Skeletal muscle tissue (tissue), 4 donors: Measurements from ENCODE around the gene KIF24. TPM values are rescaled to one million over a fixed set of nuclear protein-coding genes. Genes with fewer than 3 reads are reported as not detected.
"Not testable (repeated sequence)": the region's sequence is repeated elsewhere in the genome, so short reads cannot be mapped to it uniquely, and the experiment has no call there.

Experiments
- H3K27ac ChIP-seq: one replicate; pipeline ENCODE4 v1.7.0; 2013; ENCODE audit warnings: mild to moderate bottlenecking, low read depth, low read length, inconsistent platforms
- H3K27me3 ChIP-seq, 3 donors: one replicate each; pipeline ENCODE4 v1.7.0; 2013; ENCODE audit warnings: low read length in 3 of 3; ENCODE audit not compliant: control insufficient read depth in 3 of 3, insufficient read depth in 3 of 3
- H3K36me3 ChIP-seq, 3 donors: one replicate each; pipeline ENCODE4 v1.7.0; 2013; ENCODE audit warnings: low read length in 3 of 3; ENCODE audit not compliant: control insufficient read depth in 3 of 3, insufficient read depth in 3 of 3
- H3K4me1 ChIP-seq, 3 donors: one replicate each; pipeline ENCODE4 v1.7.0; 2013; ENCODE audit warnings: low read length in 3 of 3, mild to moderate bottlenecking in 3 of 3; ENCODE audit not compliant: control insufficient read depth in 3 of 3, insufficient read depth in 3 of 3
- H3K4me3 ChIP-seq, 3 donors: one replicate each; pipeline ENCODE4 v1.7.0; 2013; ENCODE audit warnings: low read length in 3 of 3
- H3K9ac ChIP-seq, 3 donors: one replicate each; pipeline ENCODE4 v1.7.0; 2013; ENCODE audit warnings: low read length in 3 of 3, mild to moderate bottlenecking in 3 of 3, moderate library complexity in 2 of 3, low read depth in 1 of 3
- H3K9me3 ChIP-seq, 3 donors: one replicate each; pipeline ENCODE4 v1.7.0; 2013; ENCODE audit warnings: low read length in 3 of 3; ENCODE audit not compliant: control insufficient read depth in 3 of 3
- total RNA-seq: library from RNA; depleted of rRNA; stranded (reverse); fragments of >200 nt; gene quantifications from one replicate; pipeline ENCODE4 v1.2.3, GENCODE V29; 2014
- donor health status: Osteomylitis.

KIF24 gene
- total RNA-seq, 1 donor from 2014 or later: 5.7 TPM

- Histone ChIP-seq H3K4me3 (no peak overlapping the region), H3K27ac (no peak overlapping the region), H3K4me1 (no peaks in the 10 kb centered on the region), H3K36me3 (no peaks in the 10 kb centered on the region), H3K27me3 (no peaks in the 10 kb centered on the region), H3K9me3 (no peaks in the 10 kb centered on the region), H3K9ac (no peak overlapping the region)
Measured at GRCh38 chr9:34310215-34310614, 18.9 kb downstream of the KIF24 start.

- H3K4me1 ChIP-seq, H3K36me3 ChIP-seq, H3K4me3 ChIP-seq, H3K27ac ChIP-seq, H3K9me3 ChIP-seq, H3K9ac ChIP-seq, H3K27me3 ChIP-seq: not testable (repeated sequence)
Measured at GRCh38 chr9:34308316-34308715, 20.8 kb downstream of the KIF24 start.

- not testable (repeated sequence) for H3K4me1 ChIP-seq, H3K36me3 ChIP-seq, H3K9ac ChIP-seq, H3K27me3 ChIP-seq, H3K4me3 ChIP-seq, H3K9me3 ChIP-seq, H3K27ac ChIP-seq
Measured at GRCh38 chr9:34301064-34301463, 28.0 kb downstream of the KIF24 start.

- H3K4me1 ChIP-seq: no peaks in the 10 kb centered on the region
- no peak overlapping the region for H3K9ac ChIP-seq
- H3K4me3 ChIP-seq: no peak overlapping the region
- no peaks in the 10 kb centered on the region for H3K9me3 ChIP-seq
- H3K27ac ChIP-seq: no peak overlapping the region
- no peaks in the 10 kb centered on the region for H3K36me3 ChIP-seq
- H3K27me3 ChIP-seq: no peaks in the 10 kb centered on the region
Measured at GRCh38 chr9:34292552-34292951, 36.5 kb downstream of the KIF24 start.

- Histone ChIP-seq H3K9me3 (no peaks in the 10 kb centered on the region), H3K4me3 (no peak overlapping the region), H3K9ac (no peak overlapping the region), H3K4me1 (no peaks in the 10 kb centered on the region), H3K27me3 (no peaks in the 10 kb centered on the region), H3K27ac (no peak overlapping the region), H3K36me3 (no peaks in the 10 kb centered on the region)
Measured at GRCh38 chr9:34291423-34291822, 37.6 kb downstream of the KIF24 start.

GRCh38 chr9:34291023-34291422 lies 38.0 kb downstream of the KIF24 start:
- H3K9ac ChIP-seq: no peak overlapping the region
- no peaks in the 10 kb centered on the region for H3K27me3 ChIP-seq
- no peaks in the 10 kb centered on the region for H3K9me3 ChIP-seq
- H3K4me1 ChIP-seq: no peaks in the 10 kb centered on the region
- H3K4me3 ChIP-seq: no peak overlapping the region
- H3K36me3 ChIP-seq: no peaks in the 10 kb centered on the region
- no peak overlapping the region for H3K27ac ChIP-seq

GRCh38 chr9:34289159-34289558 lies 39.9 kb downstream of the KIF24 start:
- no peak overlapping the region for H3K4me3 ChIP-seq
- no peaks in the 10 kb centered on the region for H3K36me3 ChIP-seq
- H3K4me1 ChIP-seq: no peaks in the 10 kb centered on the region

GRCh38 chr9:34282096-34282495 lies 47.0 kb downstream of the KIF24 start:
- H3K27me3 ChIP-seq: no peaks in the 10 kb centered on the region
- H3K9ac ChIP-seq: no peak overlapping the region
- H3K36me3 ChIP-seq: no peaks in the 10 kb centered on the region
- H3K4me3 ChIP-seq: no peak overlapping the region
- no peak overlapping the region for H3K27ac ChIP-seq
- H3K9me3 ChIP-seq: no peaks in the 10 kb centered on the region
- no peaks in the 10 kb centered on the region for H3K4me1 ChIP-seq

More at GRCh38 chr9:34289159-34289558, 39.9 kb downstream of the KIF24 start:
- H3K27me3 ChIP-seq: no peaks in the 10 kb centered on the region
- H3K9me3 ChIP-seq: no peaks in the 10 kb centered on the region
- no peak overlapping the region for H3K9ac ChIP-seq
- no peak overlapping the region for H3K27ac ChIP-seq

GRCh38 chr9:34279411-34279810 lies 49.7 kb downstream of the KIF24 start:
- no peaks in the 10 kb centered on the region for H3K9me3 ChIP-seq
- no peak overlapping the region for H3K4me3 ChIP-seq
- no peak overlapping the region for H3K27ac ChIP-seq
- H3K4me1 ChIP-seq: no peaks in the 10 kb centered on the region
- H3K9ac ChIP-seq: no peak overlapping the region
- H3K36me3 ChIP-seq: no peaks in the 10 kb centered on the region
- H3K27me3 ChIP-seq: no peaks in the 10 kb centered on the region
